LHCN-M2 (cell line): ENCODE measurements around the gene SDS. TPM values are rescaled to one million over a fixed set of nuclear protein-coding genes. Genes with fewer than 3 reads are reported as not detected.

ENCODE experiments used
- DNase-seq: peaks from one replicate; pipeline ENCODE4 v3.0.0-alpha.2; 2012; ENCODE audit warnings: low read depth
- total RNA-seq: library from RNA; depleted of rRNA; stranded (reverse); fragments of >200 nt; gene quantifications from 2 replicates; pipeline ENCODE4 v1.2.3, GENCODE V29; 2014

The SDS gene
- total RNA-seq, 1 experiment from 2014 or later: not detected

- no peak for DNase-seq
Observed at GRCh38 chr12:113425960-113426453, 22.3 kb upstream of the SDS start.

GRCh38 chr12:113424915-113425823 lies 21.5 kb upstream of the SDS start:
- DNase-seq: peak; percentile 50

GRCh38 chr12:113424456-113424855 lies 20.8 kb upstream of the SDS start:
- no peak for DNase-seq

- DNase-seq: peak; percentile 25
Observed at GRCh38 chr12:113422886-113423669, 19.4 kb upstream of the SDS start.

- DNase-seq: peak; percentile 94
Observed at GRCh38 chr12:113422030-113422885, 18.6 kb upstream of the SDS start, which contains the start of gene SDSL. Gene SDSL (plus strand): TSS chr12:113422380. CDS start chr12:113427983, 5,603 bp downstream.

GRCh38 chr12:113420996-113421595 lies 17.4 kb upstream of the SDS start:
- DNase-seq: no peak

- DNase-seq: peak; percentile 7
Observed at GRCh38 chr12:113418213-113418879, 14.7 kb upstream of the SDS start.

- peak; percentile 22 for DNase-seq
Observed at GRCh38 chr12:113416091-113416754, 12.5 kb upstream of the SDS start.

- no peak for DNase-seq
Observed at GRCh38 chr12:113414519-113415038, 10.9 kb upstream of the SDS start.

GRCh38 chr12:113413488-113413939 lies 9.8 kb upstream of the SDS start:
- peak; percentile 18 for DNase-seq

GRCh38 chr12:113409462-113410124 lies 5.9 kb upstream of the SDS start:
- no peak for DNase-seq

- DNase-seq: no peak
Observed at GRCh38 chr12:113408756-113409298, 5.1 kb upstream of the SDS start.

GRCh38 chr12:113407931-113408600 lies 4.4 kb upstream of the SDS start:
- peak; percentile 15 for DNase-seq

- DNase-seq: no peak
Observed at GRCh38 chr12:113405694-113406093, 2.0 kb upstream of the SDS start.

GRCh38 chr12:113402586-113403260 lies 964 bp downstream of the SDS start:
- DNase-seq: no peak

- DNase-seq: no peak
Observed at GRCh38 chr12:113401066-113402000, 2.4 kb downstream of the SDS start.
